HEK293 (cell line): ENCODE data around the gene OR5B21.

Experiments
- CTCF ChIA-PET: fragments of 350-600 bp; formaldehyde crosslinking; extraction: SDS; loops from one replicate; lab custom pipeline; 2021; ENCODE audit warnings: antibody characterized with exemption; lab: Yijun Ruan, JAX
- POLR2A ChIA-PET: fragments of 300-600 bp; formaldehyde crosslinking; extraction: SDS; loops from one replicate; lab custom pipeline; 2020; ENCODE audit warnings: antibody characterized with exemption, inconsistent platforms; lab: Yijun Ruan, JAX
- H3K27ac ChIP-seq: fragments of 200-500 bp; sonication (Bioruptor generic); 2 replicates; pipeline ENCODE4 v1.5.1; 2014; ENCODE audit warnings: low read depth, low read length, control low read depth, inconsistent platforms; ENCODE audit errors: extremely low read depth
- H3K36me3 ChIP-seq, 2 experiments: fragments of 200-500 bp in 1 of 2; sonication (Bioruptor generic) in 1 of 2; 1 replicate in 1 of 2; 2 replicates in 1 of 2; pipeline ENCODE4 v1.5.1; 2014 to 2017; ENCODE audit warnings: inconsistent platforms in 2 of 2, low read length in 2 of 2; ENCODE audit not compliant: control insufficient read depth in 2 of 2, insufficient read depth in 1 of 2
- H3K4me1 ChIP-seq: fragments of 200-500 bp; sonication (Bioruptor generic); 2 replicates; pipeline ENCODE4 v1.5.1; 2014; ENCODE audit warnings: mild to moderate bottlenecking, low read length, inconsistent platforms; ENCODE audit not compliant: control insufficient read depth, insufficient read depth
- H3K4me3 ChIP-seq: 2 replicates; pipeline ENCODE4 v1.5.1; 2011; ENCODE audit warnings: low read depth, mild to moderate bottlenecking, control low read depth, low read length, moderate library complexity
- H3K9me3 ChIP-seq: fragments of 200-500 bp; sonication (Bioruptor generic); 2 replicates; pipeline ENCODE4 v1.5.1; 2014; ENCODE audit warnings: low read depth, low read length, inconsistent platforms; ENCODE audit not compliant: control insufficient read depth, insufficient read depth
- CTCF ChIP-seq: fragments of 450-650 bp; formaldehyde crosslinking; IDR thresholded peaks from 2 replicates; pipeline ENCODE4 v1.5.1; 2016; ENCODE audit warnings: missing biosample characterization, missing genetic modification characterization
- GFI1B ChIP-seq: fragments of 450-650 bp; formaldehyde crosslinking; IDR thresholded peaks from 2 replicates; pipeline ENCODE4 v1.5.1; 2016; ENCODE audit warnings: missing biosample characterization, missing genetic modification characterization
- GLIS2 ChIP-seq: fragments of 450-650 bp; formaldehyde crosslinking; IDR thresholded peaks from 2 replicates; pipeline ENCODE4 v1.5.1; 2016; ENCODE audit warnings: missing biosample characterization, missing genetic modification characterization
- IKZF3 ChIP-seq: fragments of 450-650 bp; IDR thresholded peaks from 2 replicates; pipeline ENCODE4 v1.5.0; 2018; ENCODE audit warnings: missing biosample characterization, mild to moderate bottlenecking, missing genetic modification characterization, moderate library complexity
- KLF7 ChIP-seq: fragments of 450-650 bp; formaldehyde crosslinking; IDR thresholded peaks from 2 replicates; pipeline ENCODE4 v1.5.1; 2016; ENCODE audit warnings: missing biosample characterization, missing genetic modification characterization, borderline replicate concordance
- MYNN ChIP-seq: fragments of 450-650 bp; formaldehyde crosslinking; IDR thresholded peaks from 2 replicates; pipeline ENCODE4 v1.5.1; 2016; ENCODE audit warnings: missing biosample characterization, missing genetic modification characterization, borderline replicate concordance
- REPIN1 ChIP-seq: fragments of 450-650 bp; formaldehyde crosslinking; IDR thresholded peaks from 2 replicates; pipeline ENCODE4 v1.5.1; 2017; ENCODE audit warnings: missing biosample characterization, missing genetic modification characterization, low read depth
- SP2 ChIP-seq: fragments of 450-650 bp; formaldehyde crosslinking; IDR thresholded peaks from 2 replicates; pipeline ENCODE4 v1.5.1; 2016; ENCODE audit warnings: missing biosample characterization, missing genetic modification characterization
- ZBTB1 ChIP-seq: fragments of 450-650 bp; formaldehyde crosslinking; IDR thresholded peaks from 2 replicates; pipeline ENCODE4 v1.5.1; 2016; ENCODE audit warnings: missing biosample characterization, missing genetic modification characterization
- ZBTB10 ChIP-seq: fragments of 450-650 bp; formaldehyde crosslinking; IDR thresholded peaks from 2 replicates; pipeline ENCODE4 v1.5.1; 2016; ENCODE audit warnings: missing biosample characterization, missing genetic modification characterization
- ZBTB7A ChIP-seq: fragments of 450-650 bp; formaldehyde crosslinking; IDR thresholded peaks from 2 replicates; pipeline ENCODE4 v1.5.1; 2016; ENCODE audit warnings: low read depth, missing biosample characterization, missing genetic modification characterization
- ZEB2 ChIP-seq: fragments of 450-650 bp; formaldehyde crosslinking; IDR thresholded peaks from 2 replicates; pipeline ENCODE4 v1.5.1; 2016; ENCODE audit warnings: missing biosample characterization, missing genetic modification characterization
- ZFHX2 ChIP-seq: fragments of 450-650 bp; formaldehyde crosslinking; conservative IDR thresholded peaks from 2 replicates; pipeline ENCODE4 v1.5.1; 2016; ENCODE audit warnings: missing biosample characterization, missing genetic modification characterization
- ZFP3 ChIP-seq: fragments of 450-650 bp; formaldehyde crosslinking; IDR thresholded peaks from 2 replicates; pipeline ENCODE4 v1.5.1; 2016; ENCODE audit warnings: low read depth, missing biosample characterization, missing genetic modification characterization
- ZNF121 ChIP-seq: fragments of 450-650 bp; formaldehyde crosslinking; IDR thresholded peaks from 2 replicates; pipeline ENCODE4 v1.5.1; 2016; ENCODE audit warnings: missing biosample characterization, missing genetic modification characterization
- ZNF2 ChIP-seq: fragments of 450-650 bp; formaldehyde crosslinking; IDR thresholded peaks from 2 replicates; pipeline ENCODE4 v1.5.1; 2016; ENCODE audit warnings: missing biosample characterization, missing genetic modification characterization
- ZNF280D ChIP-seq: fragments of 450-650 bp; formaldehyde crosslinking; IDR thresholded peaks from 2 replicates; pipeline ENCODE4 v1.5.1; 2016; ENCODE audit warnings: missing biosample characterization, missing genetic modification characterization
- ZNF311 ChIP-seq: fragments of 450-650 bp; formaldehyde crosslinking; IDR thresholded peaks from 2 replicates; pipeline ENCODE4 v1.5.1; 2017; ENCODE audit warnings: missing biosample characterization, missing genetic modification characterization, borderline replicate concordance
- ZNF362 ChIP-seq: fragments of 450-650 bp; formaldehyde crosslinking; IDR thresholded peaks from 2 replicates; pipeline ENCODE4 v1.5.1; 2016; ENCODE audit warnings: missing biosample characterization, missing genetic modification characterization
- ZNF416 ChIP-seq: fragments of 450-650 bp; formaldehyde crosslinking; IDR thresholded peaks from 2 replicates; pipeline ENCODE4 v1.5.1; 2016; ENCODE audit warnings: missing biosample characterization, missing genetic modification characterization
- ZNF488 ChIP-seq: fragments of 450-650 bp; formaldehyde crosslinking; IDR thresholded peaks from 2 replicates; pipeline ENCODE4 v1.5.1; 2016; ENCODE audit warnings: missing biosample characterization, missing genetic modification characterization
- ZNF629 ChIP-seq: fragments of 450-650 bp; formaldehyde crosslinking; IDR thresholded peaks from 2 replicates; pipeline ENCODE4 v1.5.1; 2017; ENCODE audit warnings: missing biosample characterization, missing genetic modification characterization
- ZNF670 ChIP-seq: fragments of 450-650 bp; formaldehyde crosslinking; IDR thresholded peaks from 2 replicates; pipeline ENCODE4 v1.5.1; 2016; ENCODE audit warnings: missing biosample characterization, missing genetic modification characterization, low read depth
- ZNF777 ChIP-seq: fragments of 450-650 bp; formaldehyde crosslinking; IDR thresholded peaks from 2 replicates; pipeline ENCODE4 v1.5.1; 2017; ENCODE audit warnings: missing biosample characterization, missing genetic modification characterization, borderline replicate concordance
- ZNF785 ChIP-seq: fragments of 450-650 bp; formaldehyde crosslinking; IDR thresholded peaks from 2 replicates; pipeline ENCODE4 v1.5.1; 2016; ENCODE audit warnings: missing biosample characterization, missing genetic modification characterization

OR5B21 gene

GRCh38 chr11:58497951-58498350 is 10.0 kb downstream of the OR5B21 start (continued):
- TF ChIP-seq ZNF416, result no peak
- no peak for TF ChIP-seq ZNF629 (tag by site-specific recombination)
- no peak for TF ChIP-seq ZNF121 (tag by site-specific recombination)
- TF ChIP-seq GFI1B (tag by site-specific recombination), result no peak
- no peak for TF ChIP-seq KLF7
- no peak for TF ChIP-seq REPIN1 (tag by site-specific recombination)
- no peak for TF ChIP-seq ZNF670

GRCh38 chr11:58495906-58496305 is 12.0 kb downstream of the OR5B21 start:
- no peak for TF ChIP-seq ZBTB10 (tag by site-specific recombination)
- TF ChIP-seq GLIS2 (tag by site-specific recombination), result no peak
- TF ChIP-seq ZNF311 (tag by site-specific recombination), result no peak
- TF ChIP-seq ZNF2 (tag by site-specific recombination), result no peak
- no peak for TF ChIP-seq ZNF362
- H3K4me1 ChIP-seq, result no peaks in the 10 kb centered on the region
- no peaks in the 10 kb centered on the region for H3K36me3 ChIP-seq
- H3K9me3 ChIP-seq, result no peaks in the 10 kb centered on the region
- H3K27ac ChIP-seq, result no peak overlapping the region
- POLR2A ChIA-PET, result no interaction called here
- H3K4me3 ChIP-seq, result no peak overlapping the region
- CTCF ChIA-PET, result interaction anchor here (0.5 to 1.3 kb wide), 5 partner anchors 28 to 664 kb away, joined by 3 to 4 read pairs (median 3); no protein-coding TSS in a partner anchor

GRCh38 chr11:58494101-58494500 is 13.8 kb downstream of the OR5B21 start:
- Histone ChIP-seq H3K27ac (no peak overlapping the region), H3K36me3 (no peaks in the 10 kb centered on the region), H3K4me3 (no peak overlapping the region), H3K9me3 (no peaks in the 10 kb centered on the region), H3K4me1 (no peaks in the 10 kb centered on the region)
- CTCF ChIA-PET, result no interaction called here
- POLR2A ChIA-PET, result no interaction called here
- TF ChIP-seq ZFHX2 (tag by site-specific recombination) (no peak), ZNF629 (tag by site-specific recombination) (no peak), ZBTB1 (tag by site-specific recombination) (no peak), ZEB2 (tag by site-specific recombination) (no peak), SP2 (tag by site-specific recombination) (no peak), ZNF785 (tag by site-specific recombination) (no peak), CTCF (tag by site-specific recombination) (no peak), ZNF488 (tag by site-specific recombination) (no peak), MYNN (tag by site-specific recombination) (no peak), ZBTB7A (tag by site-specific recombination) (no peak), ZNF777 (tag by site-specific recombination) (no peak), IKZF3 (tag by site-specific recombination) (no peak), ZFP3 (tag by site-specific recombination) (no peak), ZNF280D (tag by site-specific recombination) (no peak)
